ENCODE measurements around the gene TUBA1B. TPM values are rescaled to one million over a fixed set of nuclear protein-coding genes. Genes with fewer than 3 reads are reported as not detected.
"Not testable (repeated sequence)": the region's sequence is repeated elsewhere in the genome, so short reads cannot be mapped to it uniquely, and the experiment has no call there.

TUBA1B gene
- total RNA-seq = 1,679 and 1,696 TPM in 2 replicates

DNA sequence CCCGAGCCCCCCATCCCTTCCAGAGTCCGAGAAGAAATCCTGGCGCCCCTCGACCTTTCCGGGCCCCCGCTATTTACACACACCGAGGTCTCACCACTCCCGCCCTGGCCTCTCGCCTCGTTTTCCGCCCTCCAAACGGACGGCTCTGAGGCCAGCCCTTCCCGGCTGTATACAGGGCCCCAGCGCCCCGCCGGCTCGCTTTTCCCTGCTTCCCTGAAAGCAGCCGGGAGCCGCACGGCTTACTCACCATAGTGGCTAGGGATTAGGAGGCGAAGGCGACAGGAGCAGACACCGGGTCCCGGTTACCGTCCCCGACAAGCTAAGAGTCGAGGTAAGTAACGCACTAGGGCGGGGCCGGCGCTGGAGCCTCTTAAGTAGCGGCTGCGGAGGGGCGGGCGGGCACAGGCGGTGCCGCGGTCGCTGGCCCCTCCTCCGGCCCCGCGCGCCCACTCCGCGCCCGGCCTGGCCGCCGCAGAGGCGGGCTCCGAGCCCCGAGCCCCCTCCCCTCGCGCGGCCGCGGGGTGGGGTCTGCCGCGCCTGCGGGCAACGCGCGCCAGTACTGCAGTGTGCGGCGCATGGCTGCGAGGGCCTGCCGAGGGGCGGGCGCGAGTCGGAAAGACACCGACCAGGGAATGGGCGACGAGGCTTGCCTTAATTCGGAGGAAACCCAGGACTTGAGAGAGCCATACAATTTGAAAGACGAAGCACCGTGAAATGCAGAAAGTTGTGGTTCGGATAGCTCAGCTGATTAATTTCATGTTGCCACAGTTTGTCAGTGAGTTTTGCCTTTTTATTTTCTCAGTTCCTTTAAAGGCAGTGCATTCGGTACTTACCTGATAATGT is at the start of gene TUBA1B:
Gene TUBA1B (minus strand): TSS at position 345 of the 843 bp plus-strand sequence. CDS start 95 bp downstream, at position 250.
- peaks cover 36% of the 10 kb centered on the region for H3K4me1 Mint-ChIP-seq

DNA sequence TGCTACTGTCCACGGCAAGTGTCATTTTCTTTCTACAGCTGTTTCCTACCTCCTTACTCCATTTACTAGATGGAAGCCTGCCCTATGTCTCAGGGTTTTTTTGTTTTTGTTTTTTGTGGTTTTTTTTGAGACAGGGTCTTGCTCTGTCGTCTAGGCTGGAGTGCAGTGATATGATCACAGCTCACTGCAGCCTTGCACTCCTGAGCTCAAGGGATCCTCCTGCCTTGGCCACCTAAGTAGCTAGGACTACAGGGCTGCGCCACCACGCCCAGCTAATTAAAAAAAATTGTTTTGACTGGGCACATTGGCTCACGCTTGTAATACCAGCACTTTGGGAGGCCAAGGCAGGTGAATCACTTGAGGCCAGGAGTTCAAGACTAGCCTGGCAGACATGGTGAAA is 43.0 kb upstream of the TUBA1B start:
- peaks cover 6% of the 10 kb centered on the region for H3K9me3 Mint-ChIP-seq
- peaks cover 2% of the 10 kb centered on the region for H3K27me3 Mint-ChIP-seq
- no peak overlapping the region for H3K4me3 Mint-ChIP-seq
- H3K36me3 Mint-ChIP-seq (ENCODE audit: low read depth) = no peaks in the 10 kb centered on the region
- intact Hi-C loops (cut with micrococcal nuclease) = no loop called here
- no peaks in the 10 kb centered on the region for H3K4me1 Mint-ChIP-seq
- no peak for DNase-seq
- H3K27ac Mint-ChIP-seq = no peak overlapping the region

More for the DNA sequence above, at the start of gene TUBA1B:
- Mint-ChIP-seq H3K27ac (peak within 1 kb of the TSS; percentile 99), H3K27me3 (peaks cover 2% of the 10 kb centered on the region), H3K36me3 (ENCODE audit: low read depth) (peaks cover 45% of the 10 kb centered on the region), H3K4me3 (peak within 1 kb of the TSS; percentile 98), H3K9me3 (no peaks in the 10 kb centered on the region)
- intact Hi-C loops (cut with micrococcal nuclease) = loop anchor here (1.0 to 5.0 kb wide), 5 partner anchors 58 to 611 kb away; partner anchors contain the start of genes PRKAG1, TMBIM6, TUBA1A and TUBA1C
- DNase-seq = peak; percentile 97

DNA sequence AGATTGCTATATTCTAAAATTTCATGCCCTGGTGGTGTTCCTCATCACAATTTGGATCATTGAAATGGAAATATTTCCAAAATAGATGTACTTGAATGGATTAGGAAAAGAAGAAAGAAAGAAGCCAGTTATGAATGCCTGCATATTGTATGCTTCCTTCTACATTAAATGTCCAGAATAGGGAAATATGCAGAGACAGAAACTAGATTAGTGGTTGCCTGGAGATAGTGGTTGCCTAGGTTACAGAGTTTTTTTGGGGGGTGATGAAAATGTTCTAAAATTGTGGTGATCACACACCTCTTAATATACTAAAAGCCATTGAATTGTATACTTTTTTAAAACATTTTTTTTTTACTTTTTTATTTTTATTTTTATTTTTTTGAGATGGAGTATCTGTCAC is 39.7 kb upstream of the TUBA1B start:
- no peak for DNase-seq
- Mint-ChIP-seq H3K27me3 (peaks cover 11% of the 10 kb centered on the region), H3K9me3 (no peaks in the 10 kb centered on the region), H3K4me1 (no peaks in the 10 kb centered on the region), H3K4me3 (no peak overlapping the region), H3K36me3 (ENCODE audit: low read depth) (no peaks in the 10 kb centered on the region), H3K27ac (no peak overlapping the region)
- intact Hi-C loops (cut with micrococcal nuclease) = no loop called here

DNA sequence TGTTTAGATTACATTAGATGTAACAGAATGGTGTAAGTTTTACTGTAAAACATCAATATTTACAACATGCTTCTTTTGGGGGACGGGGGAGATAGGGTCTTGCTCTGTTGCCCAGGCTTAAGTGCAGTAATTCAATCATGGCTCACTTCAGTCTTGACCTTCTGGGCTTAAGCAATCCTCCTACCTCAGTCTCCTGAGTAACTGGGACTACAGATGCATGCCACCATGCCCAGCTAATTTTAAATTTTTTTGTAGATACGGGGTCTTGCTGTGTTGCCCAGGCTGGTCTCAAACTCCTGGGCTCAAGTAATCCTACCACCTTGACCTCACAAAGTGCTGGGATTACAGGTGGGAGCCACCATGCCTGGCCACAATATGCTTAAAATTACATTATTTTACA is 33.9 kb upstream of the TUBA1B start:
- H3K4me1 Mint-ChIP-seq = peaks cover 2% of the 10 kb centered on the region
- H3K4me3 Mint-ChIP-seq = no peak overlapping the region
- no peak overlapping the region for H3K27ac Mint-ChIP-seq
- DNase-seq = no peak
- peaks cover 9% of the 10 kb centered on the region for H3K27me3 Mint-ChIP-seq
- intact Hi-C loops (cut with micrococcal nuclease) = no loop called here
- no peaks in the 10 kb centered on the region for H3K9me3 Mint-ChIP-seq
- H3K36me3 Mint-ChIP-seq (ENCODE audit: low read depth) = no peaks in the 10 kb centered on the region

DNA sequence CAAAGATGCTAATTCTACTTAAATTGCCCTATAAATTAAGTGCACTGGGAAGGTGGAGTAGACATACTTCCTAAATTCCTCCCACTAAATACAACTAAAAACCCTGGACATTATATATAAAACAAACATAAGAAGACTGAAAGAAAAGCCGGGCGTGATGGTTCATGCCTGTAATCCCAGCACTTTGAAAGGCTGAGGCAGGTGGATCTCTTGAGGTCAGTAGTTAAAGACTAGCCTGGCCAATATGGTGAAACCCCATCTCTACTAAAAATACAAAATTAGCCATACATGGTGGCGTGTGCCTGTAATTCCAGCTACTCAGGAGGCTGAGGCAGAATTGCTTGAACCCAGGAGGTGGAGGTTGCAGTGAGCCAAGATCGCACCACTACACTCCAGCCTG is 30.7 kb upstream of the TUBA1B start:
- H3K27me3 Mint-ChIP-seq; H3K4me3 Mint-ChIP-seq; DNase-seq; H3K27ac Mint-ChIP-seq; H3K36me3 Mint-ChIP-seq (ENCODE audit: low read depth); H3K4me1 Mint-ChIP-seq; H3K9me3 Mint-ChIP-seq; intact Hi-C loops (cut with micrococcal nuclease): not testable (repeated sequence)

DNA sequence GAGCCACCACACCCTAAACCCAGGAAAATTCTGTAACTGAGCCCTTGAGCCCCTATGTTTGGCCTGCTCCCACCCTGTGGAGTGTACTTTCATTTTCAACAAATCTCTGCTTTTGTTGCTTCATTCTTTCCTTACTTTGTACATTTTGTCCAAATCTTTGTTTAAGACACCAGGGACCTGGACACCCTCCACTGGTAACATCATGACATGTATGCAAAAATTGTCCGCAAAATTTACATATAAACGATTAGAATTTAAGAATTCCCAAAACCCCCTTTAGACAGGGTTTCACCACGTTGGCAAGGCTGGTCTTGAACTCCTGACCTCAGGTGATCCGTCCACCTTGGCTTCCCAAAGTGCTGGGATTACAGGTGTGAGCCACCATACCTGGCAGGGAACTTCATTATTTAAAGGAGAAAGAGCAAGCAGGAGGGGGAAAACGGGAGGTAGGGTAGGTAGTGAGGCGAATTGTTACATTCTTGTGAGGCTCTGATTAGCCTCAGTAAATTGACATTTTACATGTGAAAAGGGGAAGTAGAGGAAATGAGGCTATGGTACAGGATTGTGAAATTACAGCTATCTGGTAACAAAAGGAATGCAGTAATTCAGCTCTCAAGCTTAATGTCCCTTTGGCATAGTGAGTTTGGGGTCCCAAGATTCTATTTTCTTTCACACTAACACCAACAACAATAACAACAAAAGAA is 30.0 kb upstream of the TUBA1B start:
- Mint-ChIP-seq H3K27ac (no peak overlapping the region), H3K27me3 (no peaks in the 10 kb centered on the region), H3K9me3 (no peaks in the 10 kb centered on the region), H3K36me3 (ENCODE audit: low read depth) (no peaks in the 10 kb centered on the region), H3K4me1 (peaks cover 2% of the 10 kb centered on the region), H3K4me3 (no peak overlapping the region)
- DNase-seq = no peak
- intact Hi-C loops (cut with micrococcal nuclease) = no loop called here

DNA sequence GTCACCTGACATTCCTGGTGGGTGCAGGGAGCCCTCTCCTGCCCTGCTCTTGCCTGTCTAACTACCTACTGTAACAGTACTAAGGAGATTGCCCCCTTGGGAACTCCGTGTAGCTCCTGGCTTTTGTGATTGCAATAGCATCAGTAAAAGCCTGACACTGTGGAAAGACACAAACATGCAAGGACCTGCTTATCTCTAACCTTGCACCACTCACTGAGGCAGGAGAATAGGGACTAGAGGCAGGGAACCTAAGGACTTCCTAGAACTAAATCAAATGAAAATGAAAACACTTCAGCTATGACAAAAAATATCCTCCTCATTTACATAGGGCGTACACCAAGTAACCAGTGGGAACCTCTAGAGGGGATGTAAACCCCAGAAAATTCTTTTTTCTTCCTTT is 29.2 kb upstream of the TUBA1B start:
- intact Hi-C loops (cut with micrococcal nuclease) = no loop called here
- Mint-ChIP-seq H3K36me3 (ENCODE audit: low read depth) (no peaks in the 10 kb centered on the region), H3K4me1 (peaks cover 2% of the 10 kb centered on the region), H3K27me3 (no peaks in the 10 kb centered on the region), H3K9me3 (no peaks in the 10 kb centered on the region), H3K27ac (no peak overlapping the region), H3K4me3 (no peak overlapping the region)
- no peak for DNase-seq

DNA sequence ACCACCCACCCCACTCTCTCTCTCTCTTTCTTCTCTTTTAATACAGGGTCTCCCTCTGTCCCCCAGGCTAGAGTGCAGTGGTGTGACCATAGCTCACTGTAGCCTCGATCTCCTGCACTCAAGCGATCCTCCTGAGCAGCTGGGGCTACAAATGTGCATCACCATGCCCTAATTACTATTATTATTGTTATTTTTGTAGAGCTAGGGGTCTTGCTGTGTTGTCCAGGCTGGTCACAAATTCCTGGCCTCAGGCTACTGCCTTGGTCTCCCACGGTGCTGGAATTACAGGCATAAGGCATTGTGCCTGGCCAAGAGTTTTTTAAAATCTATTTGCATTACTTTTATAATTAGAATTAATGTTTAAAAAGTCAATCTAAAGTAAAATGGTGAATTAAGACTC is 23.0 kb upstream of the TUBA1B start:
- H3K27me3 Mint-ChIP-seq = no peaks in the 10 kb centered on the region
- H3K27ac Mint-ChIP-seq = no peak overlapping the region
- no peaks in the 10 kb centered on the region for H3K9me3 Mint-ChIP-seq
- peaks cover 4% of the 10 kb centered on the region for H3K4me1 Mint-ChIP-seq
- H3K36me3 Mint-ChIP-seq (ENCODE audit: low read depth) = no peaks in the 10 kb centered on the region
- intact Hi-C loops (cut with micrococcal nuclease) = no loop called here
- no peak for DNase-seq
- H3K4me3 Mint-ChIP-seq = no peak overlapping the region

DNA sequence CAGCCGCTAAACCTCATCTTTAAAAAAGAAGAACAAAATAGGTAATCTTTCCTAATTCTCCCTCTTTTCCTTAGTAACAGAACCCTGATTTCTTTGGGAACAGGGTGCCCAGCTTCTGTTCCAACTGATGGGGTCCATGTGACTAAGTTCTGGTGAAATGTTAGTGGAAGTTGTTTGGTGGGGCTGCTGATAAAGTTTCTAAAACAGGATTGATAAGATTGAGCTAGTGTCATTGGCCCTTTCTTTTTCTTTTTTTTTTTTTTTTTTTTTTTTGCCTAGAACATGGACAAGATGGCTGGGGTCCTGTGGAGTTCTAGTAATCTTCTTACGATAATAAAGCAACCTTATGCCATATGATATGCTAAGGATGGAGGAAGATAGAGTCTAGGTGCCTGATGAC is 16.2 kb upstream of the TUBA1B start:
- Mint-ChIP-seq H3K27me3 (no peaks in the 10 kb centered on the region), H3K4me3 (no peak overlapping the region), H3K36me3 (ENCODE audit: low read depth) (peaks cover 2% of the 10 kb centered on the region), H3K9me3 (no peaks in the 10 kb centered on the region), H3K4me1 (peaks cover 7% of the 10 kb centered on the region), H3K27ac (no peak overlapping the region)
- intact Hi-C loops (cut with micrococcal nuclease) = no loop called here
- no peak for DNase-seq

DNA sequence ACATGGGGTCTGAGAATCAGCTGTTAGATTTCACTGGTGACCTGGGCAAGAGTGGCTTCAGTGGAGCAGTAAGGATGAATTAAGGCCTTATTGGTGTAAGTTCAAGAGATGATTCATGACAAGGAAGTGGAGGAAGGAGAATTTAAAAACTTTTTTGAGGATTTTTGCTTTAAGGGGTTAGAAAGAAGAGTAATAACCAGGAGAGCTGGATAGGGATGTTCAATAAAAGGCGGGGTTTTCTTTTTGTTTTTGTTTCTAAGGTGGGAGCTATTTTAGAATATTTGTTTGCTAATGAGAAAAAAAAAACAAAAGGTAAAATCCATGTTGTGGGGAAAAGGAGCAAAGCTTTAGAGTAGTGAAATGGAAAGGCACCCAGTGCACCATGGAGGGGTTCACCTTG is 15.2 kb upstream of the TUBA1B start:
- Mint-ChIP-seq H3K4me3 (no peak overlapping the region), H3K27ac (no peak overlapping the region), H3K36me3 (ENCODE audit: low read depth) (peaks cover 3% of the 10 kb centered on the region), H3K27me3 (no peaks in the 10 kb centered on the region), H3K4me1 (peaks cover 7% of the 10 kb centered on the region), H3K9me3 (no peaks in the 10 kb centered on the region)
- no peak for DNase-seq
- intact Hi-C loops (cut with micrococcal nuclease) = no loop called here

DNA sequence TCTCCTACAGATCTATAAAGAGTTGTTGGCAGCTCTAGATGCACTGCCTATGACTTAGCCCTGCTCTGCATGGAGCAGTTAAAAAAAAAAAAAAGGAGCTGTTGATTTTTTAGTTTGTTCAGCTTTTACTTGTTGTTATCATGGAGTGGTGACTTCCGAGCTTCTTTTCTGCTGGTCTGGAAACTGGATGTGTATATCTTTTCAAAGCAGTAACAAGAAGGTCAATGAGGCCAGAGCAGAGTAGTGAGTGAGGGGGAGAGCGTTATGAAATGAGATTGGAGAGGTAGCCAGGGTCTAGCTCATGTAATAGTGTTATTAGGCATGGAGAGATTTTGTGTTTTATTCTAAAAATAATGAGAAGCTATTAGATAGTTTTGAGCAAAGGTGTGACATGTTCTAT is 13.2 kb upstream of the TUBA1B start:
- H3K9me3 Mint-ChIP-seq = no peaks in the 10 kb centered on the region
- no peak for DNase-seq
- no peak overlapping the region for H3K27ac Mint-ChIP-seq
- H3K4me3 Mint-ChIP-seq = no peak overlapping the region
- intact Hi-C loops (cut with micrococcal nuclease) = no loop called here
- H3K27me3 Mint-ChIP-seq = no peaks in the 10 kb centered on the region
- peaks cover 6% of the 10 kb centered on the region for H3K36me3 Mint-ChIP-seq (ENCODE audit: low read depth)
- H3K4me1 Mint-ChIP-seq = peaks cover 6% of the 10 kb centered on the region

DNA sequence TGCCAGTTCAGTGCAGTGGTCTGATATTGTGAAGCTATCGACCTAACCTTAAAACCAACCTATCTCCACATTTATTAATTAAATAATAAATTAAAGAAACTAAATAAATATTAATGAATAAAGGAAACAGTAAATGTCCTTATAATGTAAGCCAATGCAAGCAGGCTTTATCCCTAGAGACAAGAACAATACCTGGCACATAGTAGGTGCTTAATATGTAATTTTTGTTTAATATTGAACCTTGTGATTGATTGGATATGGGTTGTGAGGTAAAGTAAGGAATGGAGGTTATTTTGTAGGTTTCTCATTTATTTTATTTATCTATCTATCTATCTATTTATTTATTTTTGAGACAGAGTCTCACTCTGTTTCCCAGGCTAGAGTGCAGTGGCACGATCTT is 7.8 kb upstream of the TUBA1B start:
- no peak overlapping the region for H3K27ac Mint-ChIP-seq
- H3K36me3 Mint-ChIP-seq (ENCODE audit: low read depth) = peaks cover 6% of the 10 kb centered on the region
- intact Hi-C loops (cut with micrococcal nuclease) = no loop called here
- H3K27me3 Mint-ChIP-seq = no peaks in the 10 kb centered on the region
- no peaks in the 10 kb centered on the region for H3K9me3 Mint-ChIP-seq
- no peak for DNase-seq
- peaks cover 6% of the 10 kb centered on the region for H3K4me1 Mint-ChIP-seq
- no peak overlapping the region for H3K4me3 Mint-ChIP-seq

DNA sequence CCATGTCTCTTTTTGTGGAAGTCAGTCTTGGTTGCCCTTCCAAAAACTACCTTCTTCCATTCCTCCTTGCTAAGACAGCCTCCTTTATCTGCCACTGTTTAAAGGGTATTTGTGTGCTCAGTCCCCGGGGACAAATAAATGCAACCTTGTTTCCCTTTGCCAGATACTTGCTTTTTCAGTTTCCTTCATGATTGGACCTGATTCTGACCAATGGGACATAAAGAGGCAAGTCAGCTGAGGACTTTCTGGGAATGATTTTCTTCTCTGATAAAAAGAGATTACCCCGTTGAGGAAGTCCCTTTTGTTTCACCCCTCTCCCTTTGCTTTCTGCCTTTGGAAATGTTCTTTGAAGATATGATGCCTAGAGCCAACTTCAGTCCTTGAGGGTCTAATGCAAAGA is 7.4 kb upstream of the TUBA1B start:
- Mint-ChIP-seq H3K36me3 (ENCODE audit: low read depth) (peaks cover 6% of the 10 kb centered on the region), H3K4me1 (peaks cover 9% of the 10 kb centered on the region), H3K9me3 (no peaks in the 10 kb centered on the region), H3K27me3 (no peaks in the 10 kb centered on the region), H3K27ac (no peak overlapping the region), H3K4me3 (no peak overlapping the region)
- intact Hi-C loops (cut with micrococcal nuclease) = no loop called here
- no peak for DNase-seq

DNA sequence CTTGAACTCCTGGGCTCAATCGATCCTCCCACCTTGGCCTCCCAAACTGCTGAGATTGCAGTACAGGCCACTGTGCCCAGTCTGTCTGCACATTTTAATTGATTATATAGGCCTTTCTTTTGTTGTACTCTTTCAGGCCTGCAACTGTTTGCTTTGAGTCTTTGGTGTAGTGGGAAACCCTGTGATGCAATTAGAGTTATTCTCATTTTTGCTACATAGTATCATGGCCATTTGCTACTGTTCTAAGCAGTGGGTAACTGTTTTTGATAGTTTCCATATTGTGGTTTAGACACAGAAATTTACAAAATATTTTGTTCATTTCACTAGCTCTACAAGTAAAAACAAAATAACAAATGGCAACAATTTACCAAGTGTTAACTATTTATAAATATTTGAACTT is 6.3 kb upstream of the TUBA1B start:
- Mint-ChIP-seq H3K27ac (no peak overlapping the region), H3K36me3 (ENCODE audit: low read depth) (peaks cover 6% of the 10 kb centered on the region), H3K4me3 (no peak overlapping the region), H3K9me3 (no peaks in the 10 kb centered on the region), H3K4me1 (peaks cover 18% of the 10 kb centered on the region), H3K27me3 (no peaks in the 10 kb centered on the region)
- intact Hi-C loops (cut with micrococcal nuclease) = no loop called here
- no peak for DNase-seq
